WTC11 (cell line): Measurements from ENCODE around the gene KIF13A. TPM values are rescaled to one million over a fixed set of nuclear protein-coding genes. Genes with fewer than 3 reads are reported as not detected.

Experiments
- ATAC-seq: fragments of 200-7000 bp; cut with Tn5 transposase; 2 replicates; pipeline ENCODE4 v1.10.0; 2021; ENCODE audit warnings: mild to moderate bottlenecking, moderate library complexity
- CTCF ChIA-PET: fragments of 300-600 bp; sonication (Branson Sonifier 250); formaldehyde crosslinking; loops from one replicate; lab custom pipeline; 2021; ENCODE audit warnings: antibody characterized with exemption; lab: Charles Lee
- POLR2A ChIA-PET: fragments of 350-600 bp; sonication (Branson Sonifier 250); formaldehyde crosslinking; loops from one replicate; lab custom pipeline; 2021; ENCODE audit warnings: antibody characterized with exemption; lab: Charles Lee
- DNase-seq: peaks from one replicate; pipeline ENCODE4 v3.0.0; 2021; ENCODE audit warnings: low spot score
- H3K27ac Mint-ChIP-seq: 2 replicates; pipeline ENCODE4 v1.8.0; 2021; ENCODE audit warnings: mixed read lengths
- H3K27me3 Mint-ChIP-seq: 2 replicates; pipeline ENCODE4 v1.8.0; 2021; ENCODE audit warnings: low read depth, mild to moderate bottlenecking, moderate library complexity, mixed read lengths
- H3K36me3 Mint-ChIP-seq: 2 replicates; pipeline ENCODE4 v1.8.0; 2021; ENCODE audit warnings: mixed read lengths
- H3K4me1 Mint-ChIP-seq: 2 replicates; pipeline ENCODE4 v1.8.0; 2022; ENCODE audit warnings: mixed read lengths
- H3K4me3 Mint-ChIP-seq: 2 replicates; pipeline ENCODE4 v1.8.0; 2021; ENCODE audit warnings: mild to moderate bottlenecking, moderate library complexity, mixed read lengths
- H3K9me3 Mint-ChIP-seq: 2 replicates; pipeline ENCODE4 v1.8.0; 2021; ENCODE audit warnings: mixed read lengths
- AR ChIP-seq: fragments of 250-450 bp; sonication (Bioruptor Pico); IDR thresholded peaks from 2 replicates; pipeline ENCODE4 v1.9.0; 2021; ENCODE audit warnings: mild to moderate bottlenecking
- CTCF ChIP-seq: fragments of 200-600 bp; IDR thresholded peaks from 2 replicates; pipeline ENCODE4 v1.8.0; 2022; ENCODE audit warnings: antibody characterized with exemption
- ERG ChIP-seq: fragments of 250-450 bp; sonication (Bioruptor Pico); IDR thresholded peaks from 2 replicates; pipeline ENCODE4 v1.8.0; 2021; ENCODE audit warnings: mild to moderate bottlenecking
- GABPB1 ChIP-seq: sonication (generic); formaldehyde crosslinking; IDR thresholded peaks from 2 replicates; pipeline ENCODE4 v1.8.1; 2023; ENCODE audit warnings: mild to moderate bottlenecking, missing genetic modification reagents
- MLX ChIP-seq: sonication (generic); formaldehyde crosslinking; IDR thresholded peaks from 2 replicates; pipeline ENCODE4 v1.8.1; 2023; ENCODE audit warnings: mild to moderate bottlenecking, missing genetic modification reagents, moderate library complexity
- MYBL2 ChIP-seq: sonication (generic); formaldehyde crosslinking; IDR thresholded peaks from 2 replicates; pipeline ENCODE4 v1.8.1; 2023; ENCODE audit warnings: mild to moderate bottlenecking, moderate library complexity, missing genetic modification reagents
- RELA ChIP-seq: sonication (generic); formaldehyde crosslinking; IDR thresholded peaks from 2 replicates; pipeline ENCODE4 v1.8.1; 2022; ENCODE audit warnings: missing genetic modification reagents, mild to moderate bottlenecking, borderline replicate concordance
- ZNF232 ChIP-seq: sonication (generic); formaldehyde crosslinking; IDR thresholded peaks from 2 replicates; pipeline ENCODE4 v1.8.0; 2022; ENCODE audit warnings: mild to moderate bottlenecking, missing genetic modification reagents
- ZNF396 ChIP-seq: fragments of 250-450 bp; sonication (Bioruptor Pico); IDR thresholded peaks from 2 replicates; pipeline ENCODE4 v1.8.0; 2021; ENCODE audit warnings: mild to moderate bottlenecking, moderate library complexity, borderline replicate concordance
- ZNF416 ChIP-seq: fragments of 250-450 bp; sonication (Bioruptor Pico); IDR thresholded peaks from 2 replicates; pipeline ENCODE4 v1.9.0; 2021; ENCODE audit warnings: mild to moderate bottlenecking, inconsistent platforms
- total RNA-seq: library from RNA; stranded (reverse); gene quantifications from 3 replicates; pipeline ENCODE4 v1.2.3, GENCODE V29; 2021
- TF ChIP-seq, protein P1 (sequence below): fragments of 250-450 bp; sonication (Bioruptor Pico); IDR thresholded peaks from 2 replicates; pipeline ENCODE4 v1.9.0; 2021; ENCODE audit warnings: mild to moderate bottlenecking, borderline replicate concordance
- TF ChIP-seq, protein P2 (sequence below): sonication (generic); formaldehyde crosslinking; IDR thresholded peaks from 2 replicates; pipeline ENCODE4 v1.8.0; 2022; ENCODE audit warnings: mild to moderate bottlenecking, missing genetic modification reagents
- TF ChIP-seq, protein P3 (sequence below): fragments of 250-450 bp; sonication (Bioruptor Pico); IDR thresholded peaks from 2 replicates; pipeline ENCODE4 v1.9.0; 2021; ENCODE audit warnings: moderate library complexity, mild to moderate bottlenecking, inconsistent platforms, borderline replicate concordance
- TF ChIP-seq, protein P4 (sequence below): sonication (generic); formaldehyde crosslinking; IDR thresholded peaks from 2 replicates; pipeline ENCODE4 v1.8.0; 2022; ENCODE audit warnings: mild to moderate bottlenecking, missing genetic modification reagents

Gene KIF13A
- total RNA-seq, 1 experiment from 2014 or later: 32.7 TPM

- H3K27ac Mint-ChIP-seq: no peak overlapping the region
- TF ChIP-seq, protein P1, sequence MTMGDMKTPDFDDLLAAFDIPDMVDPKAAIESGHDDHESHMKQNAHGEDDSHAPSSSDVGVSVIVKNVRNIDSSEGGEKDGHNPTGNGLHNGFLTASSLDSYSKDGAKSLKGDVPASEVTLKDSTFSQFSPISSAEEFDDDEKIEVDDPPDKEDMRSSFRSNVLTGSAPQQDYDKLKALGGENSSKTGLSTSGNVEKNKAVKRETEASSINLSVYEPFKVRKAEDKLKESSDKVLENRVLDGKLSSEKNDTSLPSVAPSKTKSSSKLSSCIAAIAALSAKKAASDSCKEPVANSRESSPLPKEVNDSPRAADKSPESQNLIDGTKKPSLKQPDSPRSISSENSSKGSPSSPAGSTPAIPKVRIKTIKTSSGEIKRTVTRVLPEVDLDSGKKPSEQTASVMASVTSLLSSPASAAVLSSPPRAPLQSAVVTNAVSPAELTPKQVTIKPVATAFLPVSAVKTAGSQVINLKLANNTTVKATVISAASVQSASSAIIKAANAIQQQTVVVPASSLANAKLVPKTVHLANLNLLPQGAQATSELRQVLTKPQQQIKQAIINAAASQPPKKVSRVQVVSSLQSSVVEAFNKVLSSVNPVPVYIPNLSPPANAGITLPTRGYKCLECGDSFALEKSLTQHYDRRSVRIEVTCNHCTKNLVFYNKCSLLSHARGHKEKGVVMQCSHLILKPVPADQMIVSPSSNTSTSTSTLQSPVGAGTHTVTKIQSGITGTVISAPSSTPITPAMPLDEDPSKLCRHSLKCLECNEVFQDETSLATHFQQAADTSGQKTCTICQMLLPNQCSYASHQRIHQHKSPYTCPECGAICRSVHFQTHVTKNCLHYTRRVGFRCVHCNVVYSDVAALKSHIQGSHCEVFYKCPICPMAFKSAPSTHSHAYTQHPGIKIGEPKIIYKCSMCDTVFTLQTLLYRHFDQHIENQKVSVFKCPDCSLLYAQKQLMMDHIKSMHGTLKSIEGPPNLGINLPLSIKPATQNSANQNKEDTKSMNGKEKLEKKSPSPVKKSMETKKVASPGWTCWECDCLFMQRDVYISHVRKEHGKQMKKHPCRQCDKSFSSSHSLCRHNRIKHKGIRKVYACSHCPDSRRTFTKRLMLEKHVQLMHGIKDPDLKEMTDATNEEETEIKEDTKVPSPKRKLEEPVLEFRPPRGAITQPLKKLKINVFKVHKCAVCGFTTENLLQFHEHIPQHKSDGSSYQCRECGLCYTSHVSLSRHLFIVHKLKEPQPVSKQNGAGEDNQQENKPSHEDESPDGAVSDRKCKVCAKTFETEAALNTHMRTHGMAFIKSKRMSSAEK: no peak
- no peak for TF ChIP-seq CTCF
- TF ChIP-seq AR (CRISPR knock-in tag): no peak
- TF ChIP-seq ERG (CRISPR knock-in tag): no peak
- TF ChIP-seq ZNF232 (CRISPR knock-in tag): no peak
- TF ChIP-seq, protein P2, sequence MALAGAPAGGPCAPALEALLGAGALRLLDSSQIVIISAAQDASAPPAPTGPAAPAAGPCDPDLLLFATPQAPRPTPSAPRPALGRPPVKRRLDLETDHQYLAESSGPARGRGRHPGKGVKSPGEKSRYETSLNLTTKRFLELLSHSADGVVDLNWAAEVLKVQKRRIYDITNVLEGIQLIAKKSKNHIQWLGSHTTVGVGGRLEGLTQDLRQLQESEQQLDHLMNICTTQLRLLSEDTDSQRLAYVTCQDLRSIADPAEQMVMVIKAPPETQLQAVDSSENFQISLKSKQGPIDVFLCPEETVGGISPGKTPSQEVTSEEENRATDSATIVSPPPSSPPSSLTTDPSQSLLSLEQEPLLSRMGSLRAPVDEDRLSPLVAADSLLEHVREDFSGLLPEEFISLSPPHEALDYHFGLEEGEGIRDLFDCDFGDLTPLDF (CRISPR knock-in tag): no peak
- TF ChIP-seq ZNF396 (CRISPR knock-in tag): no peak
- TF ChIP-seq ZNF416: no peak
- H3K27me3 Mint-ChIP-seq: no peaks in the 10 kb centered on the region; the same call in none of the 2 replicates
- ATAC-seq: no peak
- no peaks in the 10 kb centered on the region for H3K36me3 Mint-ChIP-seq
- no peak for DNase-seq
- no peak overlapping the region for H3K4me3 Mint-ChIP-seq
- POLR2A ChIA-PET: no interaction called here
- no peaks in the 10 kb centered on the region for H3K9me3 Mint-ChIP-seq
- CTCF ChIA-PET: no interaction called here
- H3K4me1 Mint-ChIP-seq: peaks cover 5% of the 10 kb centered on the region
Measured at GRCh38 chr6:17999425-17999824, 12.0 kb upstream of the KIF13A start.

GRCh38 chr6:17998442-17998841, 11.0 kb upstream of the KIF13A start:
- Mint-ChIP-seq H3K4me3 (no peak overlapping the region), H3K27me3 (no peaks in the 10 kb centered on the region; the same call in none of the 2 replicates), H3K4me1 (peaks cover 5% of the 10 kb centered on the region), H3K36me3 (no peaks in the 10 kb centered on the region), H3K9me3 (no peaks in the 10 kb centered on the region), H3K27ac (no peak overlapping the region)
- ChIA-PET POLR2A (no interaction called here), CTCF (interaction anchor here (0.6 kb wide), 1 partner anchor 158 kb away, joined by 3 read pairs; no protein-coding TSS in a partner anchor)
- TF ChIP-seq MLX (CRISPR knock-in tag) (no peak), RELA (CRISPR knock-in tag) (no peak), MYBL2 (CRISPR knock-in tag) (no peak), GABPB1 (no peak)
- TF ChIP-seq, protein P3, sequence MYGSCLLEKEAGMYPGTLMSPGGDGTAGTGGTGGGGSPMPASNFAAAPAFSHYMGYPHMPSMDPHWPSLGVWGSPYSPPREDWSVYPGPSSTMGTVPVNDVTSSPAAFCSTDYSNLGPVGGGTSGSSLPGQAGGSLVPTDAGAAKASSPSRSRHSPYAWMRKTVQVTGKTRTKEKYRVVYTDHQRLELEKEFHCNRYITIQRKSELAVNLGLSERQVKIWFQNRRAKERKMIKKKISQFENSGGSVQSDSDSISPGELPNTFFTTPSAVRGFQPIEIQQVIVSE (CRISPR knock-in tag): no peak
- TF ChIP-seq, protein P4, sequence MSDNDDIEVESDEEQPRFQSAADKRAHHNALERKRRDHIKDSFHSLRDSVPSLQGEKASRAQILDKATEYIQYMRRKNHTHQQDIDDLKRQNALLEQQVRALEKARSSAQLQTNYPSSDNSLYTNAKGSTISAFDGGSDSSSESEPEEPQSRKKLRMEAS (CRISPR knock-in tag): no peak
- DNase-seq (no peak), ATAC-seq (no peak)
